H7 (cell line): Measurements from ENCODE around the gene COX15. TPM values are rescaled to one million over a fixed set of nuclear protein-coding genes. Genes with fewer than 3 reads are reported as not detected.
"Not testable (repeated sequence)": the region's sequence is repeated elsewhere in the genome, so short reads cannot be mapped to it uniquely, and the experiment has no call there.

ENCODE experiments used
- DNase-seq: peaks from one replicate; pipeline ENCODE4 v3.0.0; 2012
- H3K27me3 ChIP-seq: 2 replicates; pipeline ENCODE4 v1.6.0; 2011; ENCODE audit warnings: mild to moderate bottlenecking, low read length; ENCODE audit not compliant: control insufficient read depth, insufficient read depth
- H3K36me3 ChIP-seq: replicated peaks from 2 replicates; pipeline ENCODE4 v1.5.1; 2011; ENCODE audit warnings: low read length; ENCODE audit not compliant: control insufficient read depth, insufficient read depth
- H3K4me3 ChIP-seq: 2 replicates; pipeline ENCODE4 v1.5.1; 2011; ENCODE audit warnings: low read depth, mild to moderate bottlenecking, control low read depth, low read length, moderate library complexity; ENCODE audit not compliant: insufficient read depth
- total RNA-seq: library from RNA; depleted of rRNA; stranded (reverse); fragments of >200 nt; shearing (Covaris generic); gene quantifications from 2 replicates; pipeline ENCODE4 v1.2.3, GENCODE V29; 2014

COX15 gene
- total RNA-seq, 1 experiment from 2014 or later, result 41.7 TPM

GRCh38 chr10:99754670-99755069 lies 22.7 kb upstream of the COX15 start:
- Histone ChIP-seq H3K27me3 (no peaks in the 10 kb centered on the region), H3K4me3 (no peak overlapping the region), H3K36me3 (peaks cover 16% of the 10 kb centered on the region)
- no peak for DNase-seq

GRCh38 chr10:99750641-99751040 lies 18.7 kb upstream of the COX15 start:
- Histone ChIP-seq H3K36me3 (peaks cover 20% of the 10 kb centered on the region), H3K27me3 (no peaks in the 10 kb centered on the region), H3K4me3 (no peak overlapping the region)
- DNase-seq, result no peak

GRCh38 chr10:99748823-99749451 lies 17.0 kb upstream of the COX15 start:
- Histone ChIP-seq H3K36me3 (peaks cover 22% of the 10 kb centered on the region), H3K27me3 (no peaks in the 10 kb centered on the region), H3K4me3 (no peak overlapping the region)
- no peak for DNase-seq

GRCh38 chr10:99746166-99746565 lies 14.2 kb upstream of the COX15 start:
- H3K4me3 ChIP-seq, H3K27me3 ChIP-seq, DNase-seq: not testable (repeated sequence)
- H3K36me3 ChIP-seq, result peaks cover 26% of the 10 kb centered on the region

- Histone ChIP-seq H3K36me3 (peaks cover 29% of the 10 kb centered on the region), H3K27me3 (no peaks in the 10 kb centered on the region), H3K4me3 (no peak overlapping the region)
- no peak for DNase-seq
Measured at GRCh38 chr10:99743841-99744240, 11.9 kb upstream of the COX15 start.

GRCh38 chr10:99742701-99743100 lies 10.8 kb upstream of the COX15 start:
- H3K27me3 ChIP-seq, result no peaks in the 10 kb centered on the region
- H3K4me3 ChIP-seq, result no peak overlapping the region
- no peak for DNase-seq
- H3K36me3 ChIP-seq, result peaks cover 25% of the 10 kb centered on the region

- Histone ChIP-seq H3K4me3 (no peak overlapping the region), H3K36me3 (peaks cover 24% of the 10 kb centered on the region), H3K27me3 (no peaks in the 10 kb centered on the region)
- no peak for DNase-seq
Measured at GRCh38 chr10:99742254-99742653, 10.3 kb upstream of the COX15 start.

- Histone ChIP-seq H3K36me3 (peaks cover 20% of the 10 kb centered on the region), H3K27me3 (no peaks in the 10 kb centered on the region)
- DNase-seq, result no peak
Measured at GRCh38 chr10:99740933-99741559, 9.1 kb upstream of the COX15 start.

GRCh38 chr10:99740260-99740659 lies 8.3 kb upstream of the COX15 start:
- H3K4me3 ChIP-seq, result no peak overlapping the region
- no peaks in the 10 kb centered on the region for H3K27me3 ChIP-seq
- DNase-seq, result no peak
- peaks cover 19% of the 10 kb centered on the region for H3K36me3 ChIP-seq

More at GRCh38 chr10:99740933-99741559, 9.1 kb upstream of the COX15 start:
- no peak overlapping the region for H3K4me3 ChIP-seq

- not testable (repeated sequence) for H3K36me3 ChIP-seq, H3K27me3 ChIP-seq, H3K4me3 ChIP-seq, DNase-seq
Measured at GRCh38 chr10:99734111-99734510, 2.2 kb upstream of the COX15 start.

GRCh38 chr10:99733366-99733765 lies 1.4 kb upstream of the COX15 start:
- Histone ChIP-seq H3K27me3 (no peaks in the 10 kb centered on the region), H3K4me3 (no peak overlapping the region), H3K36me3 (peaks cover 5% of the 10 kb centered on the region)
- DNase-seq, result no peak

GRCh38 chr10:99731306-99732032 lies 458 bp downstream of the COX15 start:
- H3K27me3 ChIP-seq, result no peaks in the 10 kb centered on the region
- H3K36me3 ChIP-seq, result peaks cover 11% of the 10 kb centered on the region
- peak overlapping the region; percentile 89 for H3K4me3 ChIP-seq
- no peak for DNase-seq

- Histone ChIP-seq H3K4me3 (no peak overlapping the region), H3K27me3 (no peaks in the 10 kb centered on the region), H3K36me3 (peaks cover 11% of the 10 kb centered on the region)
- DNase-seq, result no peak
Measured at GRCh38 chr10:99730026-99730425, 1.9 kb downstream of the COX15 start.

GRCh38 chr10:99720387-99720786 lies 11.5 kb downstream of the COX15 start:
- no peak overlapping the region for H3K4me3 ChIP-seq
- peaks cover 21% of the 10 kb centered on the region for H3K36me3 ChIP-seq
- H3K27me3 ChIP-seq, result no peaks in the 10 kb centered on the region
- DNase-seq, result no peak

GRCh38 chr10:99714446-99714845 lies 17.5 kb downstream of the COX15 start:
- Histone ChIP-seq H3K4me3 (no peak overlapping the region), H3K36me3 (peaks cover 16% of the 10 kb centered on the region), H3K27me3 (no peaks in the 10 kb centered on the region)
- DNase-seq, result no peak
